Hematopoietic multipotent progenitor cell treated with erythropoietin and hydrocortisone succinate and interleukin-3 and kit ligand, for 8 days (in vitro differentiated cells): ENCODE results near the gene MYOM3.
A peak's percentile ranks its signal among the peaks of the same experiment; 100 is the strongest.
"Not testable (repeated sequence)": the region's sequence is repeated elsewhere in the genome, so short reads cannot be mapped to it uniquely, and the experiment has no call there.

Source experiments
- DNase-seq: peaks from one replicate; pipeline ENCODE4 v3.0.0-alpha.2; 2015

MYOM3 gene

GRCh38 chr1:24069817-24070216, 42.1 kb downstream of the MYOM3 start:
- no peak for DNase-seq

GRCh38 chr1:24067978-24068377, 44.0 kb downstream of the MYOM3 start:
- DNase-seq: no peak

GRCh38 chr1:24065304-24065703, 46.6 kb downstream of the MYOM3 start:
- DNase-seq: no peak

GRCh38 chr1:24062221-24062620, 49.7 kb downstream of the MYOM3 start:
- DNase-seq: no peak

- DNase-seq: no peak
Measured at GRCh38 chr1:24060482-24060881, 51.5 kb downstream of the MYOM3 start.

- DNase-seq: no peak
Measured at GRCh38 chr1:24058671-24059455, 53.1 kb downstream of the MYOM3 start.

- DNase-seq: no peak
Measured at GRCh38 chr1:24057171-24057570, 54.8 kb downstream of the MYOM3 start.

GRCh38 chr1:24055681-24056080, 56.3 kb downstream of the MYOM3 start:
- DNase-seq: no peak

- DNase-seq: no peak
Measured at GRCh38 chr1:24052220-24052619, 59.7 kb downstream of the MYOM3 start.

- DNase-seq: no peak
Measured at GRCh38 chr1:24051206-24051945, 60.6 kb downstream of the MYOM3 start.

- no peak for DNase-seq
Measured at GRCh38 chr1:24049733-24050132, 62.2 kb downstream of the MYOM3 start.

- not testable (repeated sequence) for DNase-seq
Measured at GRCh38 chr1:24048894-24049293, 63.0 kb downstream of the MYOM3 start.

GRCh38 chr1:24048205-24048869, 63.6 kb downstream of the MYOM3 start:
- DNase-seq: peak; percentile 67

GRCh38 chr1:24047110-24047477, 64.8 kb downstream of the MYOM3 start:
- DNase-seq: no peak

- no peak for DNase-seq
Measured at GRCh38 chr1:24045771-24046170, 66.2 kb downstream of the MYOM3 start.

GRCh38 chr1:24044672-24045071, 67.3 kb downstream of the MYOM3 start:
- not testable (repeated sequence) for DNase-seq

- no peak for DNase-seq
Measured at GRCh38 chr1:24043345-24044032, 68.4 kb downstream of the MYOM3 start.

- DNase-seq: no peak
Measured at GRCh38 chr1:24042315-24042714, 69.6 kb downstream of the MYOM3 start.

- no peak for DNase-seq
Measured at GRCh38 chr1:24036088-24036487, 75.8 kb downstream of the MYOM3 start.

GRCh38 chr1:24032981-24033380, 79.0 kb downstream of the MYOM3 start:
- peak; percentile 92 for DNase-seq

GRCh38 chr1:24030976-24031516, 80.9 kb downstream of the MYOM3 start:
- not testable (repeated sequence) for DNase-seq

GRCh38 chr1:24027838-24028468, 84.0 kb downstream of the MYOM3 start:
- peak; percentile 71 for DNase-seq
